ENCODE data around the gene PFKFB2.
A peak's percentile ranks its signal among the peaks of the same experiment; 100 is the strongest.

PFKFB2 gene

GRCh38 chr1:207069858-207070506, 16.9 kb downstream of the PFKFB2 start:
- DNase-seq = no peak

DNA sequence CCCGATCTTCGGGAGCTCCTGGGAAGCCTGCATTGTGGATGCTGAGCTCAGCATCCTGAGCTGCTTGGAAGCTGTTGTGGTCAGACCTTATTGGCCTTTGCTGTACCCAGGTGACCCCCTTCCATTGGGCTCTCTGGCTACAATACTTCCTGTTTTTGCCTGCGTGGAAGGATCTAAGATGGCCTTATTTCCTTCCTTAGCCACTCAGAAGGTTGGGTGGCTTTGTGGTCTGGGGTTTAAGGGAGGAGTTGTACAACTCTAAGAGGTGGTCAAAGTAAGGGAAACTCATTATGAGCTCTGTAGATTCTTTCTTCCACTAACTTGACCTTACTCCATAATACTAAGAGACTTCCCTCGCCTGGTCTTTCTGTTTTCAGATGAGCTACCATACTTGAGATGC, 17.7 kb downstream of the PFKFB2 start:
- DNase-seq = peak; percentile 20

GRCh38 chr1:207071426-207071825, 18.4 kb downstream of the PFKFB2 start:
- no peak for DNase-seq

DNA sequence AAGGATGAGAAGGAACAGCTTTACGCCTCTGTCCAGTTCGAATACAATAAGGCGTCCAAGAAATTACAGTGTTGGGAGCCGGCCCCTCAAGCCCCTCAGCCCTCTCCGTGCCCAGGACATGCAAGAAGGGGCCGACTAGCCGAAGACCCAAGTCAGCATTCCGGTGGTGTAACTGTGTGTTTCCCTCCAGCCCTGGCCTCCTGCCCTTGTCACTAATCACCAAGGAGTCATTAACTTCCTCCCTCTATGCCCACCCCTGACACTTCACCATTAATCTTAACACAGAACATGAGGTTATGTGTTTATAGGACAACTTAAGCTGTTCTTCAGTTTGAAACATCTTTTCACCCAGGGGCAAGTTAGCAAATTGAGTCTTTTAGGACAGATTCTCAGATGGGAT, 19.2 kb downstream of the PFKFB2 start:
- DNase-seq = no peak

GRCh38 chr1:207073906-207074820, 21.1 kb downstream of the PFKFB2 start:
- no peak for DNase-seq

DNA sequence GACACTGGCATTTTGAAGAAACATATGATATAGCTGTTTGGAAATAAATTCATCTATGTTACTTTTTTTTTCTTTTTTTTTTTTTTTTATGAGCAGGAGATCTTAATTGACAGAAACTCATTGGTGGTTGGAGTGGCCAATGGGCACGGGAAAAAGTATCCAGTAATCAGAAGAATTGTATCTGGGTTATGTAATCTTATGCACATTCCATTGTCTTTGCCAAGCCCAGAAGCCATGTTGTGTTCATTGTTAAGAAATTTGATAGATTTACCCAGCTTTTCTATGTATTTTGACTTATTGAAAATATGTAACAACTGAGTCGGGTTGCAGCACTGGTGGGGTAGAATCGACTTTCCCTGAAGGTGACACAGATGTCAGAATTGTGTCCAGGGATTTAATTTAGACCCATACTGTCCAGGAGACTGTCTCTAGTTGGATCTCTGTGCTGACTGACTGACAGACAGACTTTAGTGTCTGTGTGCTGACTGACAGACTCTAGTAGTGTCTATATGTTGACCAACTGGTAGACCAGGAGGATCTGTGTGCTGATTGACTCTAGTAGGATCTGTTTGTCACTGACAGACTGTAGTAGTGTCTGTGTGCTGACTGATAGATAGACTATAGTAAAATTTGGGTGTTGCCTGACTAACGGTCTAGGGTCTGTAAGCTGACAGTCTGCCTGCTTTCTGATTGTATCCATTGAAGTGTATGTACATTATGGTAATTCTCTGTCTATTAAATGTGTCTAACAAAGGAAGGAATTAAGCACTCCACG, 23.3 kb downstream of the PFKFB2 start:
- no peak for DNase-seq

GRCh38 chr1:207077012-207077411, 23.9 kb downstream of the PFKFB2 start:
- no peak for DNase-seq

DNA sequence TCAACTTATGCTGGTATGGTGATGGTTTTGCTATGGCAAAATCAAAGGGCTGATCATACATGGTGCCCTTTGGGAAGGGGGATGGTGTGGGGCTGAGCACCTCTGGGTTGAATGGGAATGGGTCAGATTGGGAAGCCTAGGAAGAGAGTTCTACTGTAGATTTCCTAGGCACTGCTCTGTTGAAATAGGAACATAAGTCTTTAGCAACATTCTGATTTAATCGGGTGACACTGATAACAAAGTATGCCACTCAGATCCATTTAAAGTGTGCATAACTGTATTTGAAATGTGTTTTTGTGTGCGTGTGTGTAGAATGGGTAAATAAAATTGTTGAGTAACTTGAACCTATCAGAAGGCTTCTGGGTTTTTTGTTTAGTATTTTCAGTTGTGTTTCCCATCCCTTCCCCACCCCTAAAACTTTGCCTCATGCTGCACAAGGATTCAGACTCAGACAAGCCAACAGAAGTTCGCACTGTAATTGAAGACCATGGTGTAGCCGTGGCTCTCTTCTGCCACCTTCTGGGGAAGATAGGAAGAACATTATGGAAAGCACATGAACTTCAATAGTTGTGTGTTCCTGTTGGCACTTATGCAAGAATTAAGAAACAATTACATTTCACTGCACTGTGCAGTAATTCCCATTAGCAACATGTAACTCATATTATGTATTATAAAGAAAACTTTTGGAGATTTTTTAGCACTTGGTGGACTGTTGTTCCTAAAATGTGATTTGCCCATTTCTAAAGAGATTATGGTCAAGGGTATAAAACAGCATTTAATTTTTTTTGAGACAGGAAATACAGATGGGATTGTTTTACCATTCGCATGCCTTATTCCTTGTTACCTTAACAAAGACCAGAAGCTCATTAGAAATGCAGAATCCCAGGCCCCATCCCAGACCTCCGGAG, 24.6 kb downstream of the PFKFB2 start:
- DNase-seq = peak; percentile 31

DNA sequence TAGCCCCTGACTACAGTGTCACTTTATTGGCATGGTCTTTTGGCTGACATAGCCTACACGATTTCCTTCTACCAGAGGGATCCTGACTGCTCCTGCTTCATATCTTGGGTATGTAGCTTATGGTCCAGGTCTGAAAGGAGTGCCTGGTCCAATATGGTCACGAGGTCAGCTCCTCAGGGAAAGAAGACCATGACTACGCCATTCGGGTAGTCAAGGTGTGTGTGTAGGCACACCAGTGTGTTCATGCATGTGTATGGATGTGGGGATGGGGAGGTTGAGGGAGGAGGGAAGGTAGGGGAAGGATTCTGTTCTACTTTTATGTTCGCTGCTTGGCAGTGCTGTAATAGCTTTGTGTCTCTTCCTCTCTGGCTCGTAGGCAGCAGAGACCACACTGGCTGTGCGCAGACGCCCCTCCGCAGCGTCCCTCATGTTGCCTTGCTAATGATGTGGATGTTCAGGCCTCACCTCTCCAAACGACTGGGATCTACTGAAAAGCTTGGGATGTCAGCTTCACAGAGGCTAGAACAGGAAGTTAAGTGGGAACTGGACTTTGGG, 25.6 kb downstream of the PFKFB2 start:
- DNase-seq = no peak

DNA sequence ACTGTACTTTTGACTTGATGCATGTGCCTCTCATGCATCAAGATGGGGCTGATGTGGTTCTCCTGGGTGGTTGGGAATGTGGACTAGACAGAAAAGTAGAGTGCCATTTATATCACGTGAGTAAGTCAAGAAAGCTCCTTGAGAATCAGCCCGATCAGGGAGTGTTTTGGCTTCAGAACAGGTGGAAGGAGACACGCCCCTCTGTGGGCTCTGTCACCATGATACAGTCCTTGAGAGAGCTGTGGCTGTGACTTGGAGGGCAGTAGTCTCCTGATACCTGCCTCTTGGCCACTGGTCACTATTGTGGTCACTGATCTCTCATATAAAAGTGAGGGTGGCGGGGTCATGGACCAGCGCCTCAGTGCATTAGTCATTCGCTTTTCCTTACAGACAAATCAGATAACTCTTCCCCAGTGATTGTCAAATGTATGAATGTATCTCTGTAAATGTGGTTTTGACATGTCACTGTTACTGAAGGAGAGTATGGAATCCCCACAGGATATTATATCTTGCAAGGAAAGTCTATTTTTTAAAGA, 26.7 kb downstream of the PFKFB2 start:
- DNase-seq = no peak

- DNase-seq = no peak
Measured at GRCh38 chr1:207081088-207081487, 28.0 kb downstream of the PFKFB2 start.

DNA sequence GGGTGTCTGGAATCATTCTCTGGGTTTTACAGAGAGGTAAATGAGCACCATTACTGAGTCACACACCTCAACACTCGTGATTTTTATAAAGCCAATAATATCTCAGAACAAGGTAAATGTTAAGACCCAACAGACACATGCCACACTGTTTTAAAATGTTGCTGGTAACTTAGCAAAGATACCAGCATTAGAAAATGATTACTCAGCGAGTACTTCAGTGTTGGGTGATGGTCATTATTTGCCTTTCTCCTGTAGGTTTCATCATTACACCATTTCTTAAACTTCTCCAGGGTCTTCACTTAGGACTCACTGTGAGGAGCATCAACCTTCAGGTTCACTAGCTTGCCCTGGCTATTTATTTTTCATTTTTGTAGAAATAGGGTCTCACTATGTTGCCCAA, 28.7 kb downstream of the PFKFB2 start:
- no peak for DNase-seq

DNA sequence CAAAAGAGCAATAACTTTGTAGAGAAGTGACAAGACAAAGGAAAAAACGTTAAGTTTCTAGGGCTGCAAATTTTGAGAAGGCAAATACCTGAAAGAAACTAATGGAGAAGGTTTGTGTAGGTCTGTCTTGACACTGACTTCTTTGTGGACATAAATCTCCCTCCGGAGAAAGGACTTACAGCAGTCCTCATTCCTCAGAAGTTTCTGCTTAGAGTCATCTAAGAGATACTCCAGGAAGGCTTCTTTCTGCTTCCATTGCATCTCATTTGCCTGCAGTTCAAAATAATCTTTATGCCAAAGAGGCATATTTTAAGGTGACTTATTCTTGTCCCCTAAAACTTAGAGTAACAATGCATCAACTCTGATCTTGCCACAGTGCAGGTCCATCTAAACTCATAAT, 31.2 kb downstream of the PFKFB2 start:
- no peak for DNase-seq

DNA sequence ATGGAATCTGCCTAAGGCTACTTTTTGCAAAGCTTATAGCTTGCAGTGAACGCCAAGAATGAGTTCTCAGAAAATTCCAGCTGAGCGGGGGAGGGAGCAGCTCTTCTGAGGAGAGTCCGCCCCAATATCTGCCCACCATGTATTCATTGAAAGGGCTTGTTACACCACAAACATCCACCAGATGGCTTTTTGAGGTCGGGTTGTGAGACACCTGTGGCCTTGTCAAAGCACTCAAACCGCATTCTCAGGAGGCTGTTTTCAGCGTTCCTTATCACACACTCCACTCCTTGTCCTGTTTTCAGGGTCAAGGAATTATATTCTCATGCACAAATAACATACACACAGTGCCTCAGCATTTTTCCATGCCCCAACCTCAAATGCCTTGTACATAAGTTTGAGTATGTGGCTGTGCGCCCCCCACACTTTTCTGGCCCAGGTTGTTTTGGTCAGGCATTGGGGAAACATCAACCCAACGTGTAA, 31.7 kb downstream of the PFKFB2 start:
- DNase-seq = peak; percentile 5

DNA sequence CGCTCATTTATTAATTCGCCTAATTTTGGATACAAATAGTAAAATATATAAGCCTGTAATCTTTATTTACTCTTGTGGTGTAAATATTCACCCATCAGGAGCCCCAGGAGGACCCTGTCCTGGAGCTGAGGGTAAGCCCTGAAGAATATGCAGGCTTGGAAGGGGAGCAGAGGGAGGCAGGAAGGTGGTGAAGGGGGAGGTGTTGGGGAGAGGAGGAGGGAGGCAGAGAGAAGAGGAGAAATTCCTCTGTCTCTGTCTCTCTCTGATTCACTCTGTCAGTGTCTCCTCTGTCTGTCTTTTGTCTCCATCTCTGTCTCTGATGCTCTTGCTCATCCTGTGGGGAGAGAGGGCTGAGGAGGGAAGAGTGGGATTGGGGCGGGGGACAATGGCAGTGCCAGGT, 32.8 kb downstream of the PFKFB2 start:
- DNase-seq = no peak

- no peak for DNase-seq
Measured at GRCh38 chr1:207088161-207088560, 35.1 kb downstream of the PFKFB2 start.

DNA sequence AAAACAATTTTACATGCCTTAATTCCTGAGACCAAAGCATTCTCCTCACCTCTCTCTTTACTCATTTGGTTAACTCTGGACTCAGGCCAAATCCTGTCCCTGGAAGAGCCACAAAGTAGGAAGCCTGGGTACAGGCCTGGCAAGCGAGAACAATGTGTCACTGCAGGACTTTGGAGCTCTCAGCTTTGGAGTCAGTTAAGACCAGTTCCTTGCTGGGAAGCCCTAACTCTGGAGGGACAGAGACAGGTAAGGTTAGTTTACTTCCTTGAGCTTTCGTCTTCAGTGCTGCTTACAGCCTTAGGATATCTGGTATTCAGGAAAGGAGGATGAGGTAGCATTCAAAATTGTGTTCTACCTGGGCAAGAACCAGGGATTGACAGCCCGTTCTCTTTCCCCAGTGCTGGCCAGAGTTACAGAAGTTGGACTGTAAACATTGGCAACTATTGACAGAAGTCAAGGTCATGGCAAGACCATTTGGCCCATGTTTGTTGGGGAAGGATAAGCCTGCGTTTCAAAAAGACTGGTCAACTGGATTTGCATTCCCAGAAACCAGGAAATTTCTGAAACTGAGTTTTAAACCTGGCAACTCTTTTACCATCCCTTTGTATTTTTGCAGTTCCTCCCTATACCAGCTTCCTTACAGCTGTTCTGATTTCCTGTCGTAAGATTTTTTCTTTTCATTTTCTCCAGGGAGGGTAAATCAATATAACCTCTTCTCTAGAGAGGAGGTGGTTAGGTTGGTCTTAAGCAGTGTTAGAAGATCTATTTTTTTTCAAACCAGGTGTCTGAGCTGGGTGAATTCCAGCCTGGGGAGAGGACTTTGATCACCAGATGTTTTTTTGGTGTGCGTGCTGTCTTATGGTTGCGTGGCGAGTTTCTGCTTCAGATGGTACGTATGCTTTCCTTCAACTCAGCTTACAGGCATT, 35.9 kb downstream of the PFKFB2 start, which contains the start of gene C4BPB:
C4BPB (plus strand) TSS at position 160 of the 926 bp plus-strand sequence; CDS start at position 832, 672 bp downstream.
- no peak for DNase-seq

DNA sequence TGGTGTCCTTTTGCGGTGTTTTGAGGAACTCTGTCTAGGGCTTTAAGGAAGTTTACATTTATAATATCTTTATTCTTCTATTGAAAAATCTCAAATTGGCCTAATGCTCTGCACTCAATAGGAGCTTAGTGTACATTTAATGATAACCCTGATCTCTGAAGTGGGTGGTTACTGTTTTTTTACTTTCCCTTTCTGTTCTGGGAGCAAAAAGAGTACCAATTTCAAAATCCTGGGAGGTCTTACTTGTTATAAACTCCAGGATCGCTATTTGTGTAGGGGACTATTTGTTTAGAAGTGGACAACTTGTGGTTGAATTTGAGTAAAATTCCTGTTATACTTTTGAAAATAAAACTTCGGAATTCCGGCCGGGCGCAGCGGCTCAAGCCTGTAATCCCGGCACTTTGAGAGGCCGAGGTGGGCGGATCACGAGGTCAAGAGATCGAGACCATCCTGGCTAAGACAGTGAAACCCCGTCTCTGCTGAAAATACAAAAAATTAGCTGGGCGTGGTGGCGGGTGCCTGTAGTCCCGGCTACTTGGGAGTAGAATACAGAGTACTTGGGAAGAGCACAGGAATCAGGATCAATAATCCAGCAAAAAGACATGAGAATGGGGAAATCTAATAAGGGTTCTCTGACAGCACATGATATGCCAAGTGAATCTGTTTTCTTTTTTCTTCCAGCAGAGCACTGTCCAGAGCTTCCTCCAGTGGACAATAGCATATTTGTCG, 36.7 kb downstream of the PFKFB2 start:
- DNase-seq = no peak

DNA sequence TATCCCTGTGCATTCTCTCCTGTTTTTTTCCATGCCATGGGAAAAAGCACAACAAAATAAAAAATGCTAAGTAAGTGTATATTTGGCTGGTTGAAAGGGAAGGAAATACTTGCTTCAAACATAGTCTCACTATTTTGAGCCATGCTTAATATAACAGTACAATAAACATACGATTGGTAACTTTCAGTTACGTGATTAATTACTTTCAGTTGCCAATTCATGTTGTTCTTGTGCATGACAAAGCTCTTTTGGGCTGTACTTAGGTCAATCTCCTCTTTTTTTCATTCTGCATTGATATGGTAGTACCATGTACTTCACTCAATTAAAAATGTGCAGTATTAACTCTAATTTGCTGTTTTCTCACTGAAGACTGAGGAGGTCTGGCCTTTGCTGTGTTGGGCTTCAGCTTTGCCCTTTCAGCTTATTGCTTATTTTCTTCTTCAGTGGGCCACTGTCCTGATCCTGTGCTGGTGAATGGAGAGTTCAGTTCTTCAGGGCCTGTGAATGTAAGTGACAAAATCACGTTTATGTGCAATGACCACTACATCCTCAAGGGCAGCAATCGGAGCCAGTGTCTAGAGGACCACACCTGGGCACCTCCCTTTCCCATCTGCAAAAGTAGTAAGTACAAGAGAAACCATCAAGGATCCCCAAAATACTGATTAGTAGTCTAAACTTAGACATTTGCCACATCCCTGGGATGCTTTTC, 38.3 kb downstream of the PFKFB2 start:
- no peak for DNase-seq
